Esophagus muscularis mucosa (tissue), 3 donors: ENCODE measurements around the gene CLCN7.

ENCODE experiments used
- CTCF ChIP-seq, 3 experiments: fragments of 200-600 bp in 2 of 3; fragments of 450-650 bp in 1 of 3; sonication (generic) in 2 of 3; IDR thresholded peaks; one replicate each; pipeline ENCODE4 v1.5.1; 2017 to 2019; ENCODE audit warnings: antibody characterized with exemption in 3 of 3, mild to moderate bottlenecking in 2 of 3, moderate library complexity in 1 of 3
- POLR2A ChIP-seq: fragments of 450-650 bp; IDR thresholded peaks from one replicate; pipeline ENCODE4 v1.6.1; 2017; ENCODE audit warnings: antibody characterized with exemption, moderate library complexity, mild to moderate bottlenecking, low read depth

GRCh38 chr16:1442697-1443096, 32.1 kb downstream of the CLCN7 start:
- TF ChIP-seq POLR2A, result no peak
- no peak for TF ChIP-seq CTCF (IDR thresholded peaks at IDR 0.05)
